Endothelial cell of umbilical vein (primary cell): ENCODE measurements around the gene HSP90AA1. TPM values are rescaled to one million over a fixed set of nuclear protein-coding genes. Genes with fewer than 3 reads are reported as not detected.
A peak's percentile ranks its signal among the peaks of the same experiment; 100 is the strongest.
"Not testable (repeated sequence)": the region's sequence is repeated elsewhere in the genome, so short reads cannot be mapped to it uniquely, and the experiment has no call there.

Experiments used
- Bru-seq: library from RNA; stranded (reverse); fragments of 400-500 nt; gene quantifications from one replicate; lab custom pipeline; 2021; lab: Mats Ljungman, UMichigan
- BruChase-seq, 2 experiments: library from RNA; stranded (reverse); fragments of 400-500 nt; gene quantifications; one replicate each; lab custom pipeline; 2021; lab: Mats Ljungman, UMichigan
- BruUV-seq: library from RNA; stranded (reverse); fragments of 400-500 nt; replicated peaks from 2 replicates; lab custom pipeline; 2021; lab: Mats Ljungman, UMichigan
- CTCF ChIA-PET: fragments of 300-600, 350-600 bp; sonication (Branson Sonifier 250); formaldehyde crosslinking; loops from one replicate; lab custom pipeline; 2021; ENCODE audit warnings: antibody characterized with exemption, inconsistent platforms; lab: Charles Lee
- POLR2A ChIA-PET: fragments of 300-600, 350-600 bp; sonication (Branson Sonifier 250); formaldehyde crosslinking; loops from one replicate; lab custom pipeline; 2021; ENCODE audit warnings: antibody characterized with exemption, inconsistent platforms; lab: Charles Lee
- DNase-seq: peaks from one replicate; pipeline ENCODE4 v3.0.0-alpha.2; 2011; ENCODE audit warnings: low read depth, low spot score
- FAIRE-seq: peaks from 2 replicates; lab custom pipeline; 2011; peaks lifted over from hg19 to GRCh38; lab: Jason Lieb, UNC
- H2AFZ ChIP-seq: 2 replicates; pipeline ENCODE4 v1.6.0; 2012; ENCODE audit warnings: low read depth, low read length, control low read depth, inconsistent platforms
- H3K27ac ChIP-seq: 2 replicates; pipeline ENCODE4 v1.5.1; 2011; ENCODE audit warnings: low read depth, mild to moderate bottlenecking, control low read depth, low read length, moderate library complexity; ENCODE audit not compliant: insufficient read depth
- H3K27me3 ChIP-seq, 2 experiments: 2 replicates each; pipeline versions ENCODE4 v1.6.0 to v1.6.1; 2011; ENCODE audit warnings: low read length in 2 of 2, mixed read lengths in 1 of 2; ENCODE audit not compliant: control insufficient read depth in 2 of 2, insufficient read depth in 2 of 2
- H3K36me3 ChIP-seq, 2 experiments: 2 replicates in 1 of 2; 3 replicates in 1 of 2; pipeline ENCODE4 v1.5.1; 2011; ENCODE audit warnings: low read length in 2 of 2, mild to moderate bottlenecking in 1 of 2, moderate library complexity in 1 of 2; ENCODE audit not compliant: control insufficient read depth in 2 of 2, insufficient read depth in 2 of 2; ENCODE audit errors: extremely low read depth in 1 of 2
- H3K4me1 ChIP-seq: 3 replicates; pipeline ENCODE4 v1.5.1; 2011; ENCODE audit warnings: mild to moderate bottlenecking, low read length; ENCODE audit not compliant: control insufficient read depth, insufficient read depth; ENCODE audit errors: extremely low read depth
- H3K4me2 ChIP-seq: 2 replicates; pipeline ENCODE4 v1.6.1; 2011; ENCODE audit warnings: low read length, control low read depth, mixed read lengths; ENCODE audit not compliant: insufficient read depth
- H3K4me3 ChIP-seq, 3 experiments: fragments of 200-600 bp in 1 of 3; sonication (generic), shearing (Covaris generic) in 1 of 3; replicated peaks in 1 of 3; 2 replicates each; pipeline ENCODE4 v1.5.1; 2011 to 2016; ENCODE audit warnings: control low read depth in 3 of 3, low read length in 3 of 3, mild to moderate bottlenecking in 2 of 3, inconsistent platforms in 1 of 3, low read depth in 1 of 3, moderate library complexity in 1 of 3; ENCODE audit not compliant: insufficient read depth in 1 of 3
- H3K79me2 ChIP-seq: 2 replicates; pipeline ENCODE4 v1.6.0; 2012; ENCODE audit warnings: low read length, inconsistent platforms; ENCODE audit not compliant: control insufficient read depth, insufficient read depth
- H3K9ac ChIP-seq: replicated peaks from 2 replicates; pipeline ENCODE3; 2011; ENCODE audit warnings: low read length, control low read depth; ENCODE audit not compliant: insufficient read depth; ENCODE audit errors: extremely low read depth
- H3K9me1 ChIP-seq: replicated peaks from 3 replicates; pipeline ENCODE4 v1.6.0; 2011; ENCODE audit warnings: mild to moderate bottlenecking, low read length; ENCODE audit not compliant: control insufficient read depth, insufficient read depth; ENCODE audit errors: extremely low read depth
- H3K9me3 ChIP-seq: replicated peaks from 2 replicates; pipeline ENCODE4 v1.5.1; 2012; ENCODE audit warnings: low read length, inconsistent platforms; ENCODE audit not compliant: control insufficient read depth, insufficient read depth
- H4K20me1 ChIP-seq: replicated peaks from 2 replicates; pipeline ENCODE3; 2011; ENCODE audit warnings: mild to moderate bottlenecking, low read length; ENCODE audit not compliant: control insufficient read depth, insufficient read depth; ENCODE audit errors: extremely low read depth
- EZH2 ChIP-seq: IDR thresholded peaks from 2 replicates; pipeline ENCODE4 v1.6.1; 2012; ENCODE audit warnings: borderline replicate concordance, low read depth, mild to moderate bottlenecking, moderate library complexity, low read length, inconsistent platforms; ENCODE audit not compliant: severe bottlenecking
- FOS ChIP-seq: IDR thresholded peaks from 2 replicates; pipeline ENCODE4 v1.6.1; 2011; ENCODE audit warnings: mild to moderate bottlenecking, low read length, moderate library complexity, borderline replicate concordance; ENCODE audit not compliant: insufficient read depth
- GATA2 ChIP-seq: IDR thresholded peaks from 2 replicates; pipeline ENCODE4 v1.7.0; 2011; ENCODE audit warnings: low read depth, mild to moderate bottlenecking, moderate library complexity, mixed read lengths, low read length; ENCODE audit not compliant: insufficient read length, insufficient read depth
- JUN ChIP-seq: IDR thresholded peaks from 2 replicates; pipeline ENCODE4 v1.6.1; 2011; ENCODE audit warnings: borderline replicate concordance, low read depth; ENCODE audit not compliant: insufficient read length, insufficient read depth
- MAX ChIP-seq: IDR thresholded peaks from 2 replicates; pipeline ENCODE4 v1.6.1; 2011; ENCODE audit not compliant: insufficient read depth, insufficient read length
- MYC ChIP-seq: IDR thresholded peaks from one replicate; pipeline ENCODE4 v1.6.1; 2011; ENCODE audit warnings: mild to moderate bottlenecking, low read depth, low read length
- POLR2A ChIP-seq: IDR thresholded peaks from 2 replicates; pipeline ENCODE4 v1.6.1; 2012; ENCODE audit warnings: low read depth, mild to moderate bottlenecking, control low read depth, low read length
- POLR2AphosphoS5 ChIP-seq: IDR thresholded peaks from 2 replicates; pipeline ENCODE4 v1.6.1; 2012; ENCODE audit warnings: low read depth, mild to moderate bottlenecking, control low read depth, low read length, moderate library complexity; ENCODE audit not compliant: insufficient read depth
- dilution Hi-C: fragments of 300-500 bp; cut with MboI; formaldehyde crosslinking; loops from one replicate; pipeline ENCODE4 v1.15.0; 2019; ENCODE audit warnings: low sequenced_read_pairs; ENCODE audit not compliant: extremely low pct_ligation_motif_present
- intact Hi-C: fragments of 100-400 bp; cut with micrococcal nuclease; formaldehyde crosslinking; loops from one replicate; pipeline ENCODE4 v1.10.0; 2022
- long read RNA-seq: library from polyadenylated mRNA; stranded (forward); transcript quantifications from one replicate; pipeline ENCODE4 v2.0.0, GENCODE V29; 2021
- polyA minus RNA-seq, 3 experiments: library from RNA; depleted of rRNA, polyadenylated mRNA; stranded (reverse); fragments of >200 nt; gene quantifications; 1 replicate in 1 of 3; 2 replicates in 2 of 3; pipeline ENCODE4 v1.2.3, GENCODE V29; 2011
- polyA plus RNA-seq, 4 experiments: library from polyadenylated mRNA; depleted of rRNA in 3 of 4; stranded (reverse) in 3 of 4; unstranded in 1 of 4; fragments of >200 nt; gene quantifications; 2 replicates each; pipeline versions ENCODE4 v1.2.1 to v1.2.3, GENCODE V29; 2011 to 2012; ENCODE audit warnings: missing spikeins in 1 of 4
- total RNA-seq: library from RNA; stranded (reverse); gene quantifications from 2 replicates; pipeline ENCODE4 v1.2.3, GENCODE V29; 2021
- TF ChIP-seq, protein P1 (sequence below), 2 donors: IDR thresholded peaks; 1 replicate in 1 of 2; 2 replicates in 1 of 2; pipeline ENCODE4 v1.5.1; 2011; ENCODE audit warnings: low read length in 2 of 2, mild to moderate bottlenecking in 2 of 2, moderate library complexity in 2 of 2, control low read depth in 1 of 2, inconsistent platforms in 1 of 2, low read depth in 1 of 2; ENCODE audit not compliant: insufficient read depth in 1 of 2; ENCODE audit errors: extremely low read depth in 1 of 2

The HSP90AA1 gene
- total RNA-seq (504 and 540 TPM in 2 replicates), polyA plus RNA-seq (140 and 266 TPM in 2 replicates), polyA minus RNA-seq (318 and 373 TPM in 2 replicates), Bru-seq, nascent RNA (percentile 79 among the genes with signal in this experiment), BruChase-seq, experiment 1, labeled RNA remaining after a 6-hour chase (percentile 98 among the genes with signal in this experiment), BruChase-seq, experiment 2, labeled RNA remaining after a 2-hour chase (percentile 94 among the genes with signal in this experiment)
- polyA plus RNA-seq (2011; cell fraction: cytosol; rRNA removed): 338 and 370 TPM in 2 replicates
- 186 and 288 TPM in 2 replicates for polyA plus RNA-seq (2011; cell fraction: nucleus; rRNA removed)
- 486 and 1,108 TPM in 2 replicates for polyA plus RNA-seq (2012)
- 710 TPM for polyA minus RNA-seq (2011; cell fraction: cytosol; rRNA and poly(A)+ RNA removed)
- 107 and 168 TPM in 2 replicates for polyA minus RNA-seq (2011; cell fraction: nucleus; rRNA and poly(A)+ RNA removed)
- long read RNA-seq, transcript HSP90AA1-201 (11 exons, 3,379 nt): major isoform, 423 of 839 reads
- long read RNA-seq, transcript HSP90AA1-202 (12 exons, 3,510 nt): minor isoform, 6 of 839 reads
- long read RNA-seq, transcript HSP90AA1-205 (2 exons, 429 nt): minor isoform, 155 of 839 reads
- long read RNA-seq, partial matches to known transcripts: 231 of 839 reads
- long read RNA-seq, other reads (novel, unspliced or antisense): 24 of 839 reads

DNA sequence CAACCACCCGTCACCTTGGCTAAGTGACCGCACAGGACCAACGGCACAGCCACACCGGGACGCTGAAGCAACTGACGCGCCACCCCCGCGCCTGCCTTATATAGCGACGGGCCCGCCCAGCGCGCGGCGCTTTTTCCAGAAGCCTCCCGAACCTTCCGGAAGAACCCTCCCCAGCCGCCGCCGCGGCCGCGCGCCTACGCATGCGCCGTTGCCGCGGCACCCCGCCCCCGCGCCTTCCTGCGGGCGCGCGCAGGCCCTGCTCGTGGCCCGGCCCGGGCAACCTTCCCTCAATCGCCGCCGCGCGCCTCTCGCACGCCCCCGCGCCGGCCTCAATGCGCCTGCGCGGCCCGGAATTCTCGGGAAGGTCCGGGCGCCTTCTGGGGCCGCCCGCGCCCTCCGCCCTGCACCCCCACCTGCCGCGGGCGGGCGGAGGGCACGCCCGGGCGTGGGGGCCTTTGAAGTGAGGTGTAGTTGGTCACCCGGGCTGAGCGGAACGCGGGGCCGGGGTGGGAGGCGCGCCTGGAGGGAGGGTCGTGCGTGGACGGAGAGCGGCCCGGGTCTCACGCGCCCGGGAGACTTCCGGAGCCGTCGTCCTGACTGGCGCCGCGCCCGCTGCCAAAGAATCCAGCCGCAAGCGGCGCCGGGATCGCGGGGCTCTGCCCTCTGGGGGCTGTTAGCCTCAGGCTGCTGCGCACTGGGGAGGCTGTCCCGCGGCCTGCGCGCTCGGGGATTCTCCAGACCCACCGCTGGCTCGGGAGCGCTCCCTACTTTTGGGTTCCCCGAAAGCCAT, at the start of gene HSP90AA1:
TSS of gene HSP90AA1 (minus strand) at position 73 of the 790 bp plus-strand sequence. CDS start 666 bp downstream, outside the sequence.
- H3K9ac ChIP-seq: peak within 1 kb of the TSS; percentile 96
- H3K36me3 ChIP-seq: peaks cover 9 to 18% of the 10 kb centered on the region in 2 experiments
- peak within 1 kb of the TSS; percentile 92 for H3K4me2 ChIP-seq
- FAIRE-seq (peak; percentile 47), DNase-seq (peak; percentile 96)
- H3K9me3 ChIP-seq: no peaks in the 10 kb centered on the region
- peaks cover 3% of the 10 kb centered on the region for H4K20me1 ChIP-seq
- H3K4me3 ChIP-seq: peak within 1 kb of the TSS; percentile 88 to 96 (median 96)
- no peaks in the 10 kb centered on the region for H3K27me3 ChIP-seq
- dilution Hi-C loops: no loop called here
- peaks cover 46% of the 10 kb centered on the region for H3K79me2 ChIP-seq
- peaks cover 40% of the 10 kb centered on the region for H3K4me1 ChIP-seq
- intact Hi-C loops: loop anchor here (1.0 to 5.0 kb wide), 6 partner anchors 9 to 326 kb away; partner anchors contain the start of genes DYNC1H1, PPP2R5C and WDR20
- TF ChIP-seq FOS: no peak
- peak; percentile 99 for TF ChIP-seq POLR2A
- TF ChIP-seq POLR2AphosphoS5: peak; percentile 99
- no peak for TF ChIP-seq MAX
- TF ChIP-seq, protein P1, sequence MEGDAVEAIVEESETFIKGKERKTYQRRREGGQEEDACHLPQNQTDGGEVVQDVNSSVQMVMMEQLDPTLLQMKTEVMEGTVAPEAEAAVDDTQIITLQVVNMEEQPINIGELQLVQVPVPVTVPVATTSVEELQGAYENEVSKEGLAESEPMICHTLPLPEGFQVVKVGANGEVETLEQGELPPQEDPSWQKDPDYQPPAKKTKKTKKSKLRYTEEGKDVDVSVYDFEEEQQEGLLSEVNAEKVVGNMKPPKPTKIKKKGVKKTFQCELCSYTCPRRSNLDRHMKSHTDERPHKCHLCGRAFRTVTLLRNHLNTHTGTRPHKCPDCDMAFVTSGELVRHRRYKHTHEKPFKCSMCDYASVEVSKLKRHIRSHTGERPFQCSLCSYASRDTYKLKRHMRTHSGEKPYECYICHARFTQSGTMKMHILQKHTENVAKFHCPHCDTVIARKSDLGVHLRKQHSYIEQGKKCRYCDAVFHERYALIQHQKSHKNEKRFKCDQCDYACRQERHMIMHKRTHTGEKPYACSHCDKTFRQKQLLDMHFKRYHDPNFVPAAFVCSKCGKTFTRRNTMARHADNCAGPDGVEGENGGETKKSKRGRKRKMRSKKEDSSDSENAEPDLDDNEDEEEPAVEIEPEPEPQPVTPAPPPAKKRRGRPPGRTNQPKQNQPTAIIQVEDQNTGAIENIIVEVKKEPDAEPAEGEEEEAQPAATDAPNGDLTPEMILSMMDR (IDR thresholded peaks at IDR 0.05; ENCODE audit: extremely low read depth in 1 of 2, insufficient read depth in 1 of 2, low read depth in 1 of 2, low read length in 2 of 2): peak in 1 of 2 donors; percentile 11
- TF ChIP-seq EZH2: no peak
- no peak for TF ChIP-seq GATA2
- no peak for TF ChIP-seq JUN
- peak; percentile 16 for TF ChIP-seq MYC
- ChIA-PET CTCF (interaction anchor here (0.7 to 1.7 kb wide), 4 partner anchors 10 to 231 kb away, joined by 3 to 10 read pairs (median 8); partner anchors contain the start of gene MOK), POLR2A (interaction anchor here (0.7 kb wide), 2 partner anchors 21 to 139 kb away, joined by 3 to 8 read pairs; no protein-coding TSS in a partner anchor)
- peak within 1 kb of the TSS; percentile 77 for H2AFZ ChIP-seq
- no TSS peak for BruUV-seq
- H3K27ac ChIP-seq: peak within 1 kb of the TSS; percentile 86
- no peaks in the 10 kb centered on the region for H3K9me1 ChIP-seq

DNA sequence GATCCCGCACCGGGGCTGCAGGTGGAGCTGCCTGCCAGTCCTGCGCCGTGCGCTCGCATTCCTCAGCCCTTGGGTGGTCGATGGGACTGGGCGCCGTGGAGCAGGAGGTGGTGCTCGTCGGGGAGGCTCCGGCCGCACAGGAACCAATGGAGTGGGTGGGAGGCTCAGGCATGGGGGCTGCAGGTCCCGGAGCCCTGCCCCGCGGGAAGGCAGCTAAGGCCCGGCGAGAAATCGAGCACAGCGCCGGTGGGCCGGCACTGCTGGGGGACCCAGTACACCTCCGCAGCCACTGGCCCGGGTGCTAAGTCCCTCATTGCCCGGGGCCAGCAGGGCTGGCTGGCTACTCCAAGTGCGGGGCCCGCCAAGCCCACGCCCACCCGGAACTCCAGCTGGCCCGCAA, 48.6 kb upstream of the HSP90AA1 start:
- H3K79me2 ChIP-seq, H3K36me3 ChIP-seq, POLR2A ChIA-PET, H3K27me3 ChIP-seq, H3K4me1 ChIP-seq, H3K9me1 ChIP-seq, CTCF ChIA-PET, H2AFZ ChIP-seq, intact Hi-C loops, H3K9me3 ChIP-seq, H4K20me1 ChIP-seq, FAIRE-seq, H3K4me3 ChIP-seq, H3K9ac ChIP-seq, DNase-seq, dilution Hi-C loops, BruUV-seq, H3K4me2 ChIP-seq, H3K27ac ChIP-seq: not testable (repeated sequence)
